Karpas-422 (cell line): ENCODE results near the gene MICOS13. TPM values are rescaled to one million over a fixed set of nuclear protein-coding genes. Genes with fewer than 3 reads are reported as not detected.

Experiments used
- DNase-seq: peaks from one replicate; pipeline ENCODE4 v3.0.0-alpha.2; 2015
- H2AFZ ChIP-seq: fragments of 200-600 bp; sonication (generic); 2 replicates; pipeline ENCODE4 v1.6.1; 2014; ENCODE audit warnings: antibody characterized with exemption, low read length, mixed read lengths
- H3K27ac ChIP-seq: fragments of 200-600 bp; sonication (generic); 2 replicates; pipeline ENCODE4 v1.5.1; 2014; ENCODE audit warnings: mild to moderate bottlenecking, low read length, moderate library complexity
- H3K27me3 ChIP-seq: fragments of 200-600 bp; sonication (generic); 2 replicates; pipeline ENCODE4 v1.6.1; 2014; ENCODE audit warnings: low read length, mixed read lengths
- H3K36me3 ChIP-seq: fragments of 200-600 bp; sonication (generic); 2 replicates; pipeline ENCODE4 v1.6.1; 2014; ENCODE audit warnings: low read length, mixed read lengths; ENCODE audit not compliant: insufficient read depth
- H3K4me1 ChIP-seq: fragments of 200-600 bp; sonication (generic); 2 replicates; pipeline ENCODE4 v1.6.1; 2014; ENCODE audit warnings: mild to moderate bottlenecking, low read length, mixed read lengths
- H3K4me2 ChIP-seq: fragments of 200-600 bp; sonication (generic); 2 replicates; pipeline ENCODE4 v1.6.1; 2014; ENCODE audit warnings: low read length, low read depth, mild to moderate bottlenecking; ENCODE audit not compliant: poor library complexity, severe bottlenecking
- H3K4me3 ChIP-seq: fragments of 200-600 bp; sonication (generic); 2 replicates; pipeline ENCODE4 v1.5.1; 2014; ENCODE audit warnings: mild to moderate bottlenecking, antibody characterized with exemption, low read length, mixed read lengths
- H3K79me2 ChIP-seq: fragments of 200-600 bp; sonication (generic); 2 replicates; pipeline ENCODE4 v1.6.1; 2014; ENCODE audit warnings: mild to moderate bottlenecking, low read length, mixed read lengths
- H3K9ac ChIP-seq: fragments of 200-600 bp; sonication (generic); 2 replicates; pipeline ENCODE4 v1.6.0; 2014; ENCODE audit warnings: low read length
- H3K9me2 ChIP-seq: fragments of 200-600 bp; sonication (generic), shearing (Covaris generic); replicated peaks from 2 replicates; pipeline ENCODE4 v1.6.0; 2014; ENCODE audit warnings: mild to moderate bottlenecking, low read length, moderate library complexity; ENCODE audit not compliant: insufficient read depth
- H3K9me3 ChIP-seq: fragments of 300-700, 200-600 bp; sonication (generic); 2 replicates; pipeline ENCODE4 v1.6.1; 2014; ENCODE audit warnings: low read length, mixed read lengths
- H4K20me1 ChIP-seq: fragments of 200-600 bp; sonication (generic); 2 replicates; pipeline ENCODE4 v1.6.1; 2014; ENCODE audit warnings: mild to moderate bottlenecking, antibody characterized with exemption, low read length, low read depth; ENCODE audit not compliant: insufficient read depth
- total RNA-seq: library from RNA; depleted of rRNA; stranded (reverse); fragments of >200 nt; shearing (Covaris generic); gene quantifications from 2 replicates; pipeline ENCODE4 v1.2.3, GENCODE V29; 2014; ENCODE audit warnings: low replicate concordance; rRNA removed

The MICOS13 gene, protein sequence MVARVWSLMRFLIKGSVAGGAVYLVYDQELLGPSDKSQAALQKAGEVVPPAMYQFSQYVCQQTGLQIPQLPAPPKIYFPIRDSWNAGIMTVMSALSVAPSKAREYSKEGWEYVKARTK
- 63.4 and 118 TPM in 2 replicates for total RNA-seq

DNA sequence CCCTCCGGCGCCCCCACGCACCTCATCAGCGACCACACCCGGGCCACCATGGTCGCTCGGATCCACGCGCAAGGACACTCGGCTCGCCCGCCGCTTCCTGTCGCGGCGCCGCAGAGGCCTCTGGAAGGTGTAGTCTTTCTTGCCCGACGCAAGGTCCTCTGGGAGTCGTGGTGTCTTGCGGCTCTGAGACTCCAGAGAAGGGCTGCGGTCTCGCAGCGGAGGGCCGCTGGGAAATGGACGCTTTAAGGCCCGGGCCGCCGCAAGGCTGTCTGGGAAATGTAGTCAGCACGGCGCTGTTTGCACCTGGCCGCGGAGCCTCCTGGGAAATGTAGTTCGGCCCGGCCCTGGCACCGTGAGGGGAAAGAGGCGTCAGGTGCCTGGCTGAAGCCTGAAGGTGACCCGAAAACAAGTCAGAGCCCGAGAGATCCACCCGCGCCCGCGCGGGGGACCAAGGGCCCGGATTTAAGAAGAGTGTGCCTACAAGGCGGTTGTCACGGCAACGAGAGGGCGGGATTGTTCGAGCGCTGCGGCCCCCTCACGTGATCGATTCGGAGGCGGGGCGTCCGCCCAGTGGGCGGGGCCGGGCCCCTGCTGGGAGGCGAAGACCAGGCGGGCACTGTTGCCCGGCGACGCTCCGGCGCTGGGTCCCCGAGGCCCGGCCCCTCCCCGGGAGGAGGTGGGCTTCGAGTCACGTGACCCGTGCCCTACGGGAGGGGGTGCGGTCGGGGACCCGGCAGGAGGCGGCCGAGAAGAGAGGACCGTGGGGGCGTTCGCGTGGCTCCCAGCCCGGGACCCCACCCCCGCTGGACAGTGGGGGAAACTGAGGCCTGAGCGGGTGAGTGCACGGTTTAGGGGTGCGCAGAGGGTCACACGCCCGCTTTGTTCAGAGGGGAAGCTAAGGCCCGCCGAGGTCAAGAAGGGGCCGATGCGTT lies at the start of gene MICOS13, which contains the start of gene HSD11B1L:
TSS of gene MICOS13 (minus strand) at position 80 of the 932 bp plus-strand sequence. CDS start at position 50, 30 bp downstream.
TSS of gene HSD11B1L (plus strand) at position 591 of the 932 bp plus-strand sequence. CDS start 3,806 bp downstream, outside the sequence.
- Histone ChIP-seq H3K9ac (peak within 1 kb of the TSS; percentile 82), H3K27me3 (no peaks in the 10 kb centered on the region), H3K9me3 (no peaks in the 10 kb centered on the region), H3K79me2 (0 out of 2 replicates have a peak, but pooled peaks cover 3% of the 10 kb centered on the region), H3K4me3 (peak within 1 kb of the TSS; percentile 88), H2AFZ (peak within 1 kb of the TSS; percentile 28; the same call in 1 of the 2 replicates), H3K4me1 (peaks cover 17% of the 10 kb centered on the region), H3K27ac (peak within 1 kb of the TSS; percentile 47; the same call in 1 of the 2 replicates), H3K9me2 (no peaks in the 10 kb centered on the region), H3K36me3 (no peaks in the 10 kb centered on the region), H4K20me1 (no peaks in the 10 kb centered on the region), H3K4me2 (peak within 1 kb of the TSS; percentile 84)
- peak; percentile 99 for DNase-seq

DNA sequence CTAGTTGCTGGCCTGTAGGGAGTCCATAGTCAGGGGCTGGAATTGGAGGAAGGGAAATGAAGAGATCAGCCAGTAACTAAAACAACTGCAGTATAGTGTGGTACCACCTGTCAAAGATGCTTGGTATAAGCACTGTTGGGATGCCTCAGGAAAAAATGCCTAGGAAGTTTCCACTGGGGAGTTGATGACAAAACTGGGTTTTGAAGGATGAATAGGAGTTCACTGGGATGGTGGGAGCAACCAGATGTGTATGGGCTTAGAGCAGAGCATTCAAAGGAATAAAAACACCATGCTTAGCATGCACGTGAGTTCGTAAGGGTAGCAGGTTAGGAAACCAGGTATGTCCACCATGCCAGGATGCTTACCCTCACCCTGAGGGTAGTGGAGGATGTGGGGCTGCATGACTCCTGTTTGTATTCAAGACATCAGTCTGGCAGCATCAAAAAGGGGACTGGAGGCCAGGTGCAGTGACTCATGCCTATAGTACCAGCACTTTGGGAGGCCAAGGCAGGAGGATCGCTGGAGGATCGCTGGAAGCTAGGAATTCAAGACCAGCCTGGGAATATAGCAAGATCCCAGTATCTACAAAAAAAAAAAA lies 47.2 kb upstream of the MICOS13 start:
- no peaks in the 10 kb centered on the region for H3K9me3 ChIP-seq
- H3K4me1 ChIP-seq: no peaks in the 10 kb centered on the region
- H3K36me3 ChIP-seq: no peaks in the 10 kb centered on the region
- no peak overlapping the region for H3K4me3 ChIP-seq
- H3K27ac ChIP-seq: no peak overlapping the region
- no peaks in the 10 kb centered on the region for H3K9me2 ChIP-seq
- no peak overlapping the region for H2AFZ ChIP-seq
- H3K27me3 ChIP-seq: no peaks in the 10 kb centered on the region
- H4K20me1 ChIP-seq: no peaks in the 10 kb centered on the region
- no peak overlapping the region for H3K9ac ChIP-seq
- H3K4me2 ChIP-seq: no peak overlapping the region
- no peaks in the 10 kb centered on the region for H3K79me2 ChIP-seq
- no peak for DNase-seq

DNA sequence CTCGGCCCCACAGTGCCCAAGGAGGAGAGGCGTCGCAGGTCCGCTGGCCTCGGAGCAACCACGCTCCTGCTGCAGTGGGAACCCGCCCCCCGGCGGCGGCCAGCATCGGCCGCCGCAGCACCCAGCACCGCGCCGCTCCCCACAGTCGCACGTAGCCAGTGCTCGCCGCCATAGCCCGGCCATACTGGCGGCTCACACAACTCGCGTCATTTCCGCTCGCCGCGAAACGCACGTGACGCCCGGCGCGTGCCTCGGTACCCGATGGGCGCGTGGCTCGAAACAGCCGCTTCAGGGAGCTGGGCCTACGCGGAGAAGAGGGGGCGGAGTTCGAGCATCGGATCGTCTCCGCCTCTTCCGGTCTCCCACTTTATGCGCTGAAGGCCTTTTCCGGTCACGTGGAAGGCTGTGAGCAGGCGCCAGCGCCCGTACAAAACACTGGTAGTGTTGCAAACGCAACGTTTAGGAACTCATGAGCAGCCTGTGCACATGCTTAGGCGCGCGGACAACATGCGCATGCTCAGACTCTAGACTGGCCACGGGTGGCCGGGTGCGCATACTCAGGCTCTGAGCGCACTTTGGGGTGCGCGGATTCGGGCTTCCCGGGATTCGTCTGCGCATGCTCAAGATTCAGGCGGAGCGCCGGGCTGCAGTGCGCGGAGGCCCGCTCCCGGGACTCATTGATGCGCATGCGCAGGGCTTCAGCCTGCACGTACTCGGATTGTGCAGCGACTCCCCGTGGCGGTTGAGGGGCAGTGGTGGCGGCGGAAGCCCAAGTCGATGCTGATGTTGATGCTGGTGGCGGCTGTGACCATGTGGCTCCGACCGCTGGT lies 39.9 kb upstream of the MICOS13 start, which contains the start of the genes CATSPERD and LONP1:
TSS of gene CATSPERD (plus strand) at position 677 of the 830 bp plus-strand sequence. CDS start at position 778, 101 bp downstream.
TSS of gene LONP1 (minus strand) at position 186 of the 830 bp plus-strand sequence. CDS start at position 172, 14 bp downstream.
- Histone ChIP-seq H3K4me3 (peak within 1 kb of the TSS; percentile 82), H3K36me3 (peaks cover 9% of the 10 kb centered on the region; the same call in 1 of the 2 replicates), H2AFZ (peak within 1 kb of the TSS; percentile 78; the same call in 1 of the 2 replicates), H3K9me3 (no peaks in the 10 kb centered on the region), H4K20me1 (peaks cover 13% of the 10 kb centered on the region), H3K4me2 (peak within 1 kb of the TSS; percentile 98), H3K79me2 (peaks cover 44% of the 10 kb centered on the region), H3K27ac (peak within 1 kb of the TSS; percentile 77; the same call in 1 of the 2 replicates), H3K4me1 (peaks cover 22% of the 10 kb centered on the region), H3K27me3 (no peaks in the 10 kb centered on the region), H3K9ac (peak within 1 kb of the TSS; percentile 82), H3K9me2 (no peaks in the 10 kb centered on the region)
- peak; percentile 100 for DNase-seq

DNA sequence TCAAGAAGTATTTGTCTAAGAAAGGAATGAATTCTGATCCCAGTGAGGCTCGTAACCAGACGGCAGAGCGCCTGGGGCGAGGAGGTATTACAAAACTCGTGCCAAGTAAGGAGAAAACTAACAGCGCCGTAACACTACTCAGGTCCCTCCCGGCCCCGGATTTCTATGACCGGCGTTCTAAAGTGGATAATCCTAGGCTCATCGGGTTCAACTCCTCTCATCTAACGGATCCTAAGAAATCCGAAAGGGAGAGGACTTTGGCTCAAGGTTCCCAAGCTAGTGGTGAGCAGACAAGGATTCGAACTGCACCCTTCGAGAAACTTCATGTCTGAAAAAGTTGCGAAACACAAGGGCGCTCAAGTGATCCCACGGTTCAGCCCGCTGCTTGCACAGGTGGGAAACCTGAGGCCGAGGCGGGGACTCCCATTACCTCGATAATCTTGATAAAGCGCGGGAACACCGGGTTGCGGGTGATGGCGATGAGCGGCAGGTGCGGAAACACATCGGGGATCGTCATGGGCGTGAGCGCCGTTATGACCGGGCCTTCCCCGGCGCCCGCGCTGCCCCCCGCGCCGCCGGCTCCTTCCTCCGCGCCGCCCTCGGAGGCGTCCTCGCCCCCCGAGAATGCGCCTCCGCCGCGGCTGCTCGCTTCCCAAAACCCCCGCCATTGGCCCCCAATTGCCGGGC lies 39.1 kb upstream of the MICOS13 start:
- peaks cover 51% of the 10 kb centered on the region for H3K79me2 ChIP-seq
- peaks cover 13% of the 10 kb centered on the region for H4K20me1 ChIP-seq
- peaks cover 13% of the 10 kb centered on the region; the same call in 1 of the 2 replicates for H3K36me3 ChIP-seq
- peak overlapping the region; percentile 98 for H3K4me2 ChIP-seq
- H3K27me3 ChIP-seq: no peaks in the 10 kb centered on the region
- peak overlapping the region; percentile 82 for H3K4me3 ChIP-seq
- DNase-seq: peak; percentile 71
- peak overlapping the region; percentile 82 for H3K9ac ChIP-seq
- no peaks in the 10 kb centered on the region for H3K9me3 ChIP-seq
- H3K27ac ChIP-seq: peak overlapping the region; percentile 77; the same call in 1 of the 2 replicates
- no peaks in the 10 kb centered on the region for H3K9me2 ChIP-seq
- H3K4me1 ChIP-seq: peaks cover 22% of the 10 kb centered on the region
- H2AFZ ChIP-seq: no peak overlapping the region

DNA sequence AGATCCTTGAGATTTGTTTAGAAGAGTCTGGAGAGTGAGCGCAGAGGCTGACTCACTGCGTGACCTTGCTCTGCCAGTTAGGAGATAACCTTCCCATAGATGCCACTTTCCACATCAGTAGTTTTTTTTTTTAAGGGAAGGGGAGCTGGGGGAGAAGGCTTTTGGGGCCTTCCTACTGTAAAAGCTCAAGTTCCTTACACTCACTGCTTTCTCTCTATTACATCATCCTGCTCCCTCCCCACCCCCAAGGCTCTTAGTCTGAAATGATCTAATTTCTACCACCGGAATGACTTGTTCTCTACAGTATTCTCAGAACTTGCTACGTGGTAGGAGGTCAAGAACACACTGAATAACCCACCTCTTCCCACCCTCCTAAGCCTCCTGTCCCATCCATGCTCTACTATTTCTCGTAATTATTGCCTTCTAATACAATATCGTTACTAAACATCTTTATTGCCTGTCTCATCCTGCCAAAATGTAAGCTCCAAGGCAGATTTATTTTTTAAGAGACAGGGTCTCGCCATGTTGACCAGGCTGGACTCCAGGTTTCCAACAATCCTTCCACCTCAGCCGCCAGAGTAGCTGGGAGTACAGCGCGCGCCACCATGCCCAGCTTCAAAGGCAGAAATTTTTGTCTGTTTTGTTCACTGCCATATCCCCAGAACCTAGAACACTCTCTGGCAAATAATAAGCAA lies 38.4 kb upstream of the MICOS13 start:
- H3K27ac ChIP-seq: peak overlapping the region; percentile 77; the same call in 1 of the 2 replicates
- no peaks in the 10 kb centered on the region for H3K27me3 ChIP-seq
- H3K36me3 ChIP-seq: peaks cover 16% of the 10 kb centered on the region; the same call in 1 of the 2 replicates
- H3K4me2 ChIP-seq: peak overlapping the region; percentile 98
- H3K9me3 ChIP-seq: no peaks in the 10 kb centered on the region
- peak overlapping the region; percentile 82 for H3K4me3 ChIP-seq
- H3K4me1 ChIP-seq: peaks cover 22% of the 10 kb centered on the region
- H4K20me1 ChIP-seq: peaks cover 17% of the 10 kb centered on the region
- peak; percentile 67 for DNase-seq
- no peak overlapping the region for H2AFZ ChIP-seq
- H3K9me2 ChIP-seq: no peaks in the 10 kb centered on the region
- H3K9ac ChIP-seq: peak overlapping the region; percentile 82
- H3K79me2 ChIP-seq: peaks cover 56% of the 10 kb centered on the region

DNA sequence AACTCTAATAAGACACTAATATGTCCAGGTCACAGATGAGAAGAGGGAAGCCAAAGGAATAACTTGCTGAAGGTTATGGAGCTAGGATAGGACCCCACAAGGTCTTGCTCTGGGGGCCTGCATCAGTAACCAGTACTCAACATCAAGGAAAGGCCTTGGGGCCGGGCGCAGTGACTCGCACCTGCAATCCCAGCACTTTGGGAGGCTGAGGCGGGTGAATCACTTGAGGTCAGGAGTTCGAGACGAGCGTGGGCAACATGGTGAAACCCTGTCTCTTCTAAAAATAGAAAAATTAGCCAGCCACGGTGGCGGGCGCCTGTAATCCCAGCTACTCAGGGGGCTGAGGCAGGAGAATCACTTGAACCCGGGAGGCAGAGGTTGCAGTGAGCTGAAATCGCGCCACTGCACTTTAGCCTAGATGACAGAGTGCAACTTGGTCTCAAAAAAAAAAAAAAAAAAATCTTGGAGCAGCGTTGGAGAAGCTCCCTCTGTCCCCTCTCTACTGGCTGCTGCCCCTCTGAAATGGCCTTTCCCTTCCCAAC lies 37.8 kb upstream of the MICOS13 start:
- peaks cover 16% of the 10 kb centered on the region; the same call in 1 of the 2 replicates for H3K36me3 ChIP-seq
- H3K27ac ChIP-seq: peak overlapping the region; percentile 77; the same call in 1 of the 2 replicates
- H4K20me1 ChIP-seq: peaks cover 18% of the 10 kb centered on the region
- no peaks in the 10 kb centered on the region for H3K9me2 ChIP-seq
- peaks cover 22% of the 10 kb centered on the region for H3K4me1 ChIP-seq
- DNase-seq: no peak
- no peak overlapping the region for H2AFZ ChIP-seq
- no peaks in the 10 kb centered on the region for H3K27me3 ChIP-seq
- peak overlapping the region; percentile 82 for H3K9ac ChIP-seq
- H3K79me2 ChIP-seq: peaks cover 59% of the 10 kb centered on the region
- no peaks in the 10 kb centered on the region for H3K9me3 ChIP-seq
- peak overlapping the region; percentile 82 for H3K4me3 ChIP-seq
- H3K4me2 ChIP-seq: peak overlapping the region; percentile 98
